GM23338 (cell line): ENCODE measurements around the gene PTMA. TPM values are rescaled to one million over a fixed set of nuclear protein-coding genes. Genes with fewer than 3 reads are reported as not detected.

Experiments used
- ATAC-seq: fragments of 200-7000 bp; cut with Tn5 transposase; 3 replicates; pipeline ENCODE4 v1.9.1; 2020
- DNase-seq: peaks from one replicate; pipeline ENCODE4 v3.0.0-alpha.2; 2015; ENCODE audit warnings: low spot score
- H2AFZ ChIP-seq: fragments of 200-600 bp; sonication (generic); 2 replicates; pipeline ENCODE4 v1.8.0; 2016; ENCODE audit warnings: antibody characterized with exemption, mild to moderate bottlenecking, moderate library complexity
- H3F3A ChIP-seq: fragments of 200-600 bp; sonication (generic); replicated peaks from 2 replicates; pipeline ENCODE4 v1.8.0; 2017; ENCODE audit warnings: antibody characterized with exemption, mixed run types, low read depth
- H3K27ac ChIP-seq: fragments of 200-600 bp; sonication (generic); 2 replicates; pipeline ENCODE4 v1.6.1; 2016; ENCODE audit warnings: low read depth
- H3K27me3 ChIP-seq: fragments of 200-600 bp; sonication (generic); 2 replicates; pipeline ENCODE4 v1.8.0; 2016; ENCODE audit warnings: mild to moderate bottlenecking, mixed run types, moderate library complexity; ENCODE audit not compliant: insufficient read depth
- H3K36me3 ChIP-seq: fragments of 200-600 bp; sonication (generic); 2 replicates; pipeline ENCODE4 v1.8.0; 2016; ENCODE audit warnings: mild to moderate bottlenecking; ENCODE audit not compliant: insufficient read depth
- H3K4me1 ChIP-seq: fragments of 200-600 bp; sonication (generic); 2 replicates; pipeline ENCODE4 v1.8.0; 2016; ENCODE audit warnings: mild to moderate bottlenecking, moderate library complexity; ENCODE audit not compliant: insufficient read depth
- H3K4me2 ChIP-seq: fragments of 200-600 bp; sonication (generic); 2 replicates; pipeline ENCODE4 v1.7.1; 2017; ENCODE audit warnings: mixed run types
- H3K4me3 ChIP-seq: fragments of 200-600 bp; sonication (generic); 2 replicates; pipeline ENCODE4 v1.6.1; 2016; ENCODE audit warnings: mixed run types
- H3K79me2 ChIP-seq: fragments of 200-600 bp; sonication (generic); replicated peaks from 2 replicates; pipeline ENCODE4 v1.8.0; 2017; ENCODE audit warnings: mild to moderate bottlenecking; ENCODE audit not compliant: insufficient read depth
- H3K9me2 ChIP-seq: fragments of 200-600 bp; sonication (generic); 2 replicates; pipeline ENCODE4 v1.8.0; 2017; ENCODE audit not compliant: insufficient read depth
- H4K20me1 ChIP-seq: fragments of 200-600 bp; sonication (generic); replicated peaks from 2 replicates; pipeline ENCODE4 v1.8.0; 2017; ENCODE audit warnings: mild to moderate bottlenecking; ENCODE audit not compliant: insufficient read depth
- H3K27ac Mint-ChIP-seq: 2 replicates; pipeline ENCODE4 v1.8.0; 2020; ENCODE audit warnings: inconsistent platforms, mild to moderate bottlenecking, moderate library complexity, mixed read lengths
- H3K27me3 Mint-ChIP-seq: 3 replicates; pipeline ENCODE4 v1.8.0; 2022; ENCODE audit warnings: low read depth, mild to moderate bottlenecking, moderate library complexity, mixed read lengths, inconsistent platforms; ENCODE audit not compliant: insufficient read depth, poor library complexity
- H3K36me3 Mint-ChIP-seq: 3 replicates; pipeline ENCODE4 v1.8.0; 2021; ENCODE audit warnings: low read depth, mild to moderate bottlenecking, inconsistent platforms, moderate library complexity, mixed read lengths
- H3K4me1 Mint-ChIP-seq: 3 replicates; pipeline ENCODE4 v1.8.0; 2020; ENCODE audit warnings: mild to moderate bottlenecking, inconsistent platforms, mixed read lengths
- H3K4me3 Mint-ChIP-seq: 3 replicates; pipeline ENCODE4 v1.8.0; 2021; ENCODE audit warnings: moderate library complexity, mild to moderate bottlenecking, inconsistent platforms, mixed read lengths
- H3K9me3 Mint-ChIP-seq: 3 replicates; pipeline ENCODE4 v1.8.0; 2020; ENCODE audit warnings: moderate library complexity, mild to moderate bottlenecking, inconsistent platforms, mixed read lengths
- CREB1 ChIP-seq: fragments of 250-450 bp; sonication (Bioruptor Pico); IDR thresholded peaks from 2 replicates; pipeline ENCODE4 v1.5.0; 2020; ENCODE audit warnings: low read depth, mild to moderate bottlenecking, moderate library complexity
- EZH2 ChIP-seq: fragments of 200-600 bp; sonication (generic); IDR thresholded peaks from one replicate; pipeline ENCODE4 v1.8.0; 2017; ENCODE audit warnings: antibody characterized with exemption, mild to moderate bottlenecking, low read depth; ENCODE audit not compliant: unreplicated experiment
- EZH2phosphoT487 ChIP-seq: fragments of 200-600 bp; sonication (generic); IDR thresholded peaks from one replicate; pipeline ENCODE4 v1.8.1; 2018; ENCODE audit warnings: antibody characterized with exemption; ENCODE audit not compliant: unreplicated experiment
- POLR2AphosphoS5 ChIP-seq: IDR thresholded peaks from 2 replicates; pipeline ENCODE4 v1.6.1; 2016; ENCODE audit warnings: antibody characterized with exemption, low read depth
- polyA plus RNA-seq: library from polyadenylated mRNA; unstranded; fragments of >200 nt; fragmentation: Nextera tagmentation; extraction: Ambion mirVana; gene quantifications from 2 replicates; pipeline ENCODE4 v1.2.1, GENCODE V29; 2016
- total RNA-seq: library from RNA; depleted of rRNA; stranded (reverse); fragments of >200 nt; shearing (Covaris generic); gene quantifications from 2 replicates; pipeline ENCODE4 v1.2.3, GENCODE V29; 2014
- TF ChIP-seq, protein P1 (sequence below): fragments of 250-450 bp; sonication (Bioruptor Pico); IDR thresholded peaks from 2 replicates; pipeline ENCODE4 v1.5.0; 2020; ENCODE audit warnings: mild to moderate bottlenecking, moderate library complexity
- TF ChIP-seq, protein P2 (sequence below), 2 experiments: fragments of 200-600 bp in 1 of 2; sonication (generic) in 1 of 2; conservative IDR thresholded peaks; 2 replicates each; pipeline versions ENCODE4 v1.5.1 to v1.6.1; 2016 to 2017; ENCODE audit warnings: antibody characterized with exemption in 2 of 2, low read depth in 2 of 2, mild to moderate bottlenecking in 2 of 2, moderate library complexity in 1 of 2

The PTMA gene
- total and polyA plus RNA-seq, 2 experiments from 2014 or later, result 1,861 to 8,990 TPM

DNA sequence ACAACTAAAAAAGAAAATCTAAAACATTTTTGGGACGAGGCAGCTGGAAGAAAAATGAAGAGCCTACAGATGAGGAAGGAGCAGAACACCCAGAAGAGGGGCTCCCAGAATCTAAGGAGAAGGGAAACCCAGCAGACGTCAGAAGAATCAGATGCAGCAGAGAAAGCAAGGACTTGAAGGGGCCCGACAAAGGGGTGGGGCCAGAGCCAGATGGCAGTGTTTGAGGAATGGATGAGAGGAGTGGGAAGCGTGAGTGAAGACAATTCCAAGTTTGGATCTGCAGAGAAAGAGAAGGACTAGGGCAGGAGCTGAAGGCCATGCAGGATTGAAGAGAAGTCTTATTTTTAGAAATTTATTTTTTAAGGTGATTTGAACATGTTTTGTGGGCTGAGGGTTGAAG lies 19.3 kb downstream of the PTMA start (continued):
- TF ChIP-seq, protein P1, sequence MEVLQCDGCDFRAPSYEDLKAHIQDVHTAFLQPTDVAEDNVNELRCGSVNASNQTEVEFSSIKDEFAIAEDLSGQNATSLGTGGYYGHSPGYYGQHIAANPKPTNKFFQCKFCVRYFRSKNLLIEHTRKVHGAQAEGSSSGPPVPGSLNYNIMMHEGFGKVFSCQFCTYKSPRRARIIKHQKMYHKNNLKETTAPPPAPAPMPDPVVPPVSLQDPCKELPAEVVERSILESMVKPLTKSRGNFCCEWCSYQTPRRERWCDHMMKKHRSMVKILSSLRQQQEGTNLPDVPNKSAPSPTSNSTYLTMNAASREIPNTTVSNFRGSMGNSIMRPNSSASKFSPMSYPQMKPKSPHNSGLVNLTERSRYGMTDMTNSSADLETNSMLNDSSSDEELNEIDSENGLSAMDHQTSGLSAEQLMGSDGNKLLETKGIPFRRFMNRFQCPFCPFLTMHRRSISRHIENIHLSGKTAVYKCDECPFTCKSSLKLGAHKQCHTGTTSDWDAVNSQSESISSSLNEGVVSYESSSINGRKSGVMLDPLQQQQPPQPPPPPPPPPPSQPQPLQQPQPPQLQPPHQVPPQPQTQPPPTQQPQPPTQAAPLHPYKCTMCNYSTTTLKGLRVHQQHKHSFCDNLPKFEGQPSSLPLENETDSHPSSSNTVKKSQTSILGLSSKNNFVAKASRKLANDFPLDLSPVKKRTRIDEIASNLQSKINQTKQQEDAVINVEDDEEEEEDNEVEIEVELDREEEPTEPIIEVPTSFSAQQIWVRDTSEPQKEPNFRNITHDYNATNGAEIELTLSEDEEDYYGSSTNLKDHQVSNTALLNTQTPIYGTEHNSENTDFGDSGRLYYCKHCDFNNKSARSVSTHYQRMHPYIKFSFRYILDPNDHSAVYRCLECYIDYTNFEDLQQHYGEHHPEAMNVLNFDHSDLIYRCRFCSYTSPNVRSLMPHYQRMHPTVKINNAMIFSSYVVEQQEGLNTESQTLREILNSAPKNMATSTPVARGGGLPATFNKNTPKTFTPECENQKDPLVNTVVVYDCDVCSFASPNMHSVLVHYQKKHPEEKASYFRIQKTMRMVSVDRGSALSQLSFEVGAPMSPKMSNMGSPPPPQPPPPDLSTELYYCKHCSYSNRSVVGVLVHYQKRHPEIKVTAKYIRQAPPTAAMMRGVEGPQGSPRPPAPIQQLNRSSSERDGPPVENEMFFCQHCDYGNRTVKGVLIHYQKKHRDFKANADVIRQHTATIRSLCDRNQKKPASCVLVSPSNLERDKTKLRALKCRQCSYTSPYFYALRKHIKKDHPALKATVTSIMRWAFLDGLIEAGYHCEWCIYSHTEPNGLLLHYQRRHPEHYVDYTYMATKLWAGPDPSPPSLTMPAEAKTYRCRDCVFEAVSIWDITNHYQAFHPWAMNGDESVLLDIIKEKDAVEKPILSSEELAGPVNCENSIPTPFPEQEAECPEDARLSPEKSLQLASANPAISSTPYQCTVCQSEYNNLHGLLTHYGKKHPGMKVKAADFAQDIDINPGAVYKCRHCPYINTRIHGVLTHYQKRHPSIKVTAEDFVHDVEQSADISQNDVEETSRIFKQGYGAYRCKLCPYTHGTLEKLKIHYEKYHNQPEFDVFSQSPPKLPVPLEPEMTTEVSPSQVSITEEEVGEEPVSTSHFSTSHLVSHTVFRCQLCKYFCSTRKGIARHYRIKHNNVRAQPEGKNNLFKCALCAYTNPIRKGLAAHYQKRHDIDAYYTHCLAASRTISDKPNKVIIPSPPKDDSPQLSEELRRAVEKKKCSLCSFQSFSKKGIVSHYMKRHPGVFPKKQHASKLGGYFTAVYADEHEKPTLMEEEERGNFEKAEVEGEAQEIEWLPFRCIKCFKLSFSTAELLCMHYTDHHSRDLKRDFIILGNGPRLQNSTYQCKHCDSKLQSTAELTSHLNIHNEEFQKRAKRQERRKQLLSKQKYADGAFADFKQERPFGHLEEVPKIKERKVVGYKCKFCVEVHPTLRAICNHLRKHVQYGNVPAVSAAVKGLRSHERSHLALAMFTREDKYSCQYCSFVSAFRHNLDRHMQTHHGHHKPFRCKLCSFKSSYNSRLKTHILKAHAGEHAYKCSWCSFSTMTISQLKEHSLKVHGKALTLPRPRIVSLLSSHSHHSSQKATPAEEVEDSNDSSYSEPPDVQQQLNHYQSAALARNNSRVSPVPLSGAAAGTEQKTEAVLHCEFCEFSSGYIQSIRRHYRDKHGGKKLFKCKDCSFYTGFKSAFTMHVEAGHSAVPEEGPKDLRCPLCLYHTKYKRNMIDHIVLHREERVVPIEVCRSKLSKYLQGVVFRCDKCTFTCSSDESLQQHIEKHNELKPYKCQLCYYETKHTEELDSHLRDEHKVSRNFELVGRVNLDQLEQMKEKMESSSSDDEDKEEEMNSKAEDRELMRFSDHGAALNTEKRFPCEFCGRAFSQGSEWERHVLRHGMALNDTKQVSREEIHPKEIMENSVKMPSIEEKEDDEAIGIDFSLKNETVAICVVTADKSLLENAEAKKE (CRISPR knock-in tag), result no peak
- TF ChIP-seq EZH2phosphoT487 (no peak), CREB1 (CRISPR knock-in tag) (no peak), POLR2AphosphoS5 (no peak), EZH2 (no peak)

DNA sequence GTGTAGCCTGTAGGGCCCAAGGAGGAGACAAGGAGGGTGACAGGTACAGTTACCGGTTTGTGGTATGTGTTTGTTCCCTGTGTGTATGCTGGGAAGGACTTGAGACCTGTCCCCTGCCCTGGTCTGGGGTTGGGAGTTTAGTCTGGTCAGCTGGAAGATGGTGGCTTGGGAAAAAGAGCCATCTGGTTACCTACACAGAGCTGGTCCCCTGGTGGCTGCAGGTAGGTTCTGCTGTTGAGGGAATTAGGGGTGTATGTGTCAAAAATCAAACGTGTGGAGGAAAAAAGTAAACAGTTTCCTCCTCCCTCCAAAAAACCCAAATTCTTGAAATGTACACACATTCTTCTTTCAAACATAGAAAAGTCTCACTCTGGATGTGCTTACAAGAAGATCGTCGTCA lies 24.3 kb downstream of the PTMA start:
- Mint-ChIP-seq H3K4me3 (no peak overlapping the region), H3K36me3 (no peaks in the 10 kb centered on the region; the same call in 1 of the 3 replicates), H3K27me3 (peaks cover 4% of the 10 kb centered on the region), H3K9me3 (no peaks in the 10 kb centered on the region), H3K27ac (no peak overlapping the region), H3K4me1 (peaks cover 2% of the 10 kb centered on the region; the same call in 2 of the 3 replicates)
- Histone ChIP-seq H3K79me2 (no peaks in the 10 kb centered on the region), H3K4me2 (no peak overlapping the region), H4K20me1 (no peaks in the 10 kb centered on the region), H3K4me3 (no peak overlapping the region), H3F3A (0 out of 2 replicates have a peak, but pooled peaks cover 2% of the 10 kb centered on the region), H2AFZ (no peak overlapping the region), H3K27me3 (no peaks in the 10 kb centered on the region), H3K9me2 (no peaks in the 10 kb centered on the region), H3K4me1 (no peaks in the 10 kb centered on the region), H3K27ac (no peak overlapping the region), H3K36me3 (no peaks in the 10 kb centered on the region)
- peak; percentile 61 for DNase-seq
- TF ChIP-seq, protein P2, sequence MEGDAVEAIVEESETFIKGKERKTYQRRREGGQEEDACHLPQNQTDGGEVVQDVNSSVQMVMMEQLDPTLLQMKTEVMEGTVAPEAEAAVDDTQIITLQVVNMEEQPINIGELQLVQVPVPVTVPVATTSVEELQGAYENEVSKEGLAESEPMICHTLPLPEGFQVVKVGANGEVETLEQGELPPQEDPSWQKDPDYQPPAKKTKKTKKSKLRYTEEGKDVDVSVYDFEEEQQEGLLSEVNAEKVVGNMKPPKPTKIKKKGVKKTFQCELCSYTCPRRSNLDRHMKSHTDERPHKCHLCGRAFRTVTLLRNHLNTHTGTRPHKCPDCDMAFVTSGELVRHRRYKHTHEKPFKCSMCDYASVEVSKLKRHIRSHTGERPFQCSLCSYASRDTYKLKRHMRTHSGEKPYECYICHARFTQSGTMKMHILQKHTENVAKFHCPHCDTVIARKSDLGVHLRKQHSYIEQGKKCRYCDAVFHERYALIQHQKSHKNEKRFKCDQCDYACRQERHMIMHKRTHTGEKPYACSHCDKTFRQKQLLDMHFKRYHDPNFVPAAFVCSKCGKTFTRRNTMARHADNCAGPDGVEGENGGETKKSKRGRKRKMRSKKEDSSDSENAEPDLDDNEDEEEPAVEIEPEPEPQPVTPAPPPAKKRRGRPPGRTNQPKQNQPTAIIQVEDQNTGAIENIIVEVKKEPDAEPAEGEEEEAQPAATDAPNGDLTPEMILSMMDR (conservative IDR thresholded peaks at IDR 0.05; ENCODE audit: low read depth in 2 of 2), result peak; percentile 46 to 54
- TF ChIP-seq EZH2, result no peak
- peak; percentile 89 for ATAC-seq
